NT2/D1 (cell line): ENCODE measurements around the gene STRN.

Experiments used
- SUZ12 ChIP-seq: IDR thresholded peaks from 2 replicates; pipeline ENCODE4 v1.6.1; 2011; ENCODE audit not compliant: insufficient read length, insufficient read depth; ENCODE audit errors: extremely low read depth
- YY1 ChIP-seq: IDR thresholded peaks from 2 replicates; pipeline ENCODE4 v1.6.1; 2011; ENCODE audit not compliant: insufficient read length, insufficient read depth
- ZNF274 ChIP-seq: IDR thresholded peaks from 2 replicates; pipeline ENCODE4 v1.6.1; 2011; ENCODE audit warnings: mild to moderate bottlenecking, low read depth, low read length

- TF ChIP-seq YY1: no peak
- TF ChIP-seq SUZ12: no peak
- TF ChIP-seq ZNF274: no peak
Measured at GRCh38 chr2:37005118-37005868, 39.0 kb upstream of the STRN start.
